Thymus (tissue), 11 donors: Measurements from ENCODE around the gene REM2. TPM values are rescaled to one million over a fixed set of nuclear protein-coding genes. Genes with fewer than 3 reads are reported as not detected.

Experiments used
- DNase-seq, 9 donors: peaks; one replicate each; pipeline ENCODE4 v3.0.0-alpha.2; 2013; ENCODE audit warnings: low spot score in 9 of 9, low read depth in 6 of 9, missing footprints in 1 of 9
- H3K27ac ChIP-seq, 2 donors: one replicate each; pipeline ENCODE4 v1.5.1; 2013; ENCODE audit warnings: control low read depth in 1 of 2, low read depth in 1 of 2, low read length in 1 of 2, mild to moderate bottlenecking in 1 of 2, moderate library complexity in 1 of 2
- H3K27me3 ChIP-seq, 2 donors: one replicate each; pipeline ENCODE4 v1.5.1; 2013; ENCODE audit warnings: low read length in 1 of 2; ENCODE audit not compliant: control insufficient read depth in 2 of 2, insufficient read depth in 1 of 2
- H3K36me3 ChIP-seq, 2 donors: one replicate each; pipeline ENCODE4 v1.5.1; 2013; ENCODE audit warnings: low read length in 1 of 2, mild to moderate bottlenecking in 1 of 2, moderate library complexity in 1 of 2; ENCODE audit not compliant: control insufficient read depth in 2 of 2, insufficient read depth in 2 of 2
- H3K4me1 ChIP-seq, 2 donors: one replicate each; pipeline ENCODE4 v1.5.1; 2013; ENCODE audit warnings: low read length in 2 of 2; ENCODE audit not compliant: control insufficient read depth in 2 of 2, insufficient read depth in 2 of 2
- H3K4me3 ChIP-seq, 2 donors: one replicate each; pipeline ENCODE4 v1.5.1; 2013; ENCODE audit warnings: low read length in 2 of 2, control low read depth in 1 of 2, mild to moderate bottlenecking in 1 of 2
- H3K9me3 ChIP-seq, 2 donors: one replicate each; pipeline ENCODE4 v1.5.1; 2013; ENCODE audit warnings: low read length in 1 of 2, mild to moderate bottlenecking in 1 of 2; ENCODE audit not compliant: control insufficient read depth in 2 of 2, insufficient read depth in 1 of 2
- WGBS: extraction: QIAGEN DNeasy Blood & Tissue Kit; methylation state at CpG from one replicate; pipeline ENCODE4 v1.1.7; 2013; 5-methylcytosine and 5-hydroxymethylcytosine counted together
- polyA plus RNA-seq: library from polyadenylated mRNA; stranded (reverse); fragments of 200-250 nt; gene quantifications from one replicate; pipeline ENCODE4 v1.2.3, GENCODE V29; 2013
- total RNA-seq: library from RNA; stranded (reverse); fragments of 120-200 nt; gene quantifications from one replicate; pipeline ENCODE4 v1.2.4, GENCODE V29; 2013
- donor health status: healthy.

The REM2 gene
- total and polyA plus RNA-seq, 2 donors = 0.47 to 3.2 TPM

DNA sequence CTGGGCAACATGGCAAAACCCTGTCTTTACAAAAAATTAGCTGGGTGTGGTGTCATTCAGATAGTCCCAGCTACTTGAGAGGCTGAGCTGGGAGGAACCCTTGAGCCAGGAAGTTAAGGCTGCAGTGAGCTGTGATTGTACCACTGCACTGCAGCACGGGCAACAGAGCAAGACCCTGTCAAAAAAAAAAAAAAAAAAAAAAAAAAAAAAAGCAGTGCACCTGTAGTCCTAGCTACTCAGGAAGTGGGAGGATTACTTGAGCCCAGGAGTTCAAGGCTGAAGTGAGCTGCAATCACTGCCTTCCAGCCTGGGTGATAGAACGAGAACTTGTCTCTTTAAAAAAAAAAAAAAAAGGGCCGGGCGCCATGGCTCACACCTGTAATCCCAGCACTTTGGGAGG lies 5.6 kb downstream of the REM2 start:
- 68% methylated on average over 4 of the region's 4 CpGs for WGBS
- peak in 4 of 9 donors; percentile 34 to 61 (median 42) for DNase-seq
- H3K27ac ChIP-seq = peak overlapping the region in 1 of 2 donors; percentile 74
- H3K4me1 ChIP-seq = peaks cover 21 to 40% of the 10 kb centered on the region in 2 donors
- H3K36me3 ChIP-seq = no peaks in the 10 kb centered on the region
- peaks cover 3 to 45% of the 10 kb centered on the region in 2 donors for H3K27me3 ChIP-seq
- H3K9me3 ChIP-seq = no peaks in the 10 kb centered on the region
- no peak overlapping the region for H3K4me3 ChIP-seq

DNA sequence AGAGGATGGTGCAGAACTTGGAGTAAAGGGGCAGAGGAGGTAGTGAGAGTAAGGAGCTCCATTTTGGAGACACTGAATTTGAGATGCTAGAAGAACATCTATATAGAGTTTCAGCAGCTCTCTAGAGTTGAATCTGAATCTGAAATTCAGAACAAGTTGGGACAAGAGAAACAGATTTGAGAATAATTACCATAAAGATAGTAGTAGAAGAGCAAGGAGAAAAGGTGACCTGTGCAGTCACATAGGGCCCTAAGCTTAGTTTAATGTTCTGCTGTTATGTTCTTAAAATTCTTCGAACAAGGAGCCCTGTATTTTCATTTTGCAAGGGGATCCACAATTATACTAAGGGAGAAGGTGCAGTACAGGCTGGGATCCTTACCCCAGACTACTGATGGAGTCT lies 7.4 kb downstream of the REM2 start:
- Histone ChIP-seq H3K4me3 (no peak overlapping the region), H3K36me3 (peaks cover 0 to 4% of the 10 kb centered on the region in 2 donors), H3K27ac (no peak overlapping the region), H3K27me3 (peaks cover 3 to 27% of the 10 kb centered on the region in 2 donors), H3K9me3 (no peaks in the 10 kb centered on the region), H3K4me1 (peaks cover 21 to 31% of the 10 kb centered on the region in 2 donors)
- no peak for DNase-seq
- 93% methylated on average over 1 of the region's 1 CpG for WGBS

DNA sequence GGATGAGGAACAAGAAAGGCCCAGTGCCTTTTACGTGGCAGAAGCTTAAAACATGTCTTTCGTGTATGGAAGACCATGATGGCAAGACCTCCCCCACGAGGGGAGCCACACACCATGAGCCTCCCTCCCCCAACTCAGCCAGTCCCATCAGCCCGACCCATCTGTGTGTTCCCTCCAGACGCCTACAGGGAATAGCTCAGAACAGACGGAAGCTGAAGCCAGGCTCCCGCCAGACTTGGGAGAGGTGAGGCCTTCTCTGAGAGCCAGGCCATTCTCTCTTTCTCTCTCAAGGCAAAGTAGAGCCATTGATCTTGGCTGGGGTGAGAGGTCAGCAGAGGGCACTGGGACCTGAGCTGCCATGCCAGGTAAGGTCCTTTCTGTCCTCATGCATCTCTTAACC lies 9.5 kb downstream of the REM2 start:
- Histone ChIP-seq H3K4me1 (peaks cover 10 to 17% of the 10 kb centered on the region in 2 donors), H3K4me3 (no peak overlapping the region), H3K27me3 (peaks cover 0 to 8% of the 10 kb centered on the region in 2 donors), H3K9me3 (no peaks in the 10 kb centered on the region), H3K36me3 (peaks cover 0 to 7% of the 10 kb centered on the region in 2 donors), H3K27ac (no peak overlapping the region)
- 96% methylated on average over 7 of the region's 7 CpGs for WGBS
- no peak for DNase-seq

DNA sequence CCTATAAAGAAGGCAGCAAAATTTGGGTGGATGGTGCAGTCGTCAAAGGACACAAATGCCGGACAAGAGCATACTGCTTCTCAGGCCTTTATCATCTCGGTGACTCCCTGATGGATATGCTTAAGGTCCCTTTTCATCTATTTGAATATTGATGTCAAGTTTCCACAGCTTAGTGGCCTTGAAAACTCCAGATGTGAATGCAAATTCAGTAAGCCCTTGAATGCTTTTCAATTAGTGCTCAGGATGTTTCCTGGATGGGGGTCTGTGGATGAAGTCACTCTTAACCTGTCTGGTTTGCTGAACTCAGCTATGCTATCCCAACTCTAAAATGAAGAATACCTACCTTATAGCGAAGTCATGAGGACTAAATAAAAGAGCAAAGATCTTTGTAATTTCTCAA lies 10.7 kb downstream of the REM2 start:
- Histone ChIP-seq H3K4me1 (peaks cover 1 to 5% of the 10 kb centered on the region in 2 donors), H3K36me3 (peaks cover 4 to 14% of the 10 kb centered on the region in 2 donors), H3K9me3 (no peaks in the 10 kb centered on the region), H3K27me3 (no peaks in the 10 kb centered on the region), H3K4me3 (no peak overlapping the region), H3K27ac (no peak overlapping the region)
- no peak for DNase-seq
- 98% methylated on average over 4 of the region's 4 CpGs for WGBS

DNA sequence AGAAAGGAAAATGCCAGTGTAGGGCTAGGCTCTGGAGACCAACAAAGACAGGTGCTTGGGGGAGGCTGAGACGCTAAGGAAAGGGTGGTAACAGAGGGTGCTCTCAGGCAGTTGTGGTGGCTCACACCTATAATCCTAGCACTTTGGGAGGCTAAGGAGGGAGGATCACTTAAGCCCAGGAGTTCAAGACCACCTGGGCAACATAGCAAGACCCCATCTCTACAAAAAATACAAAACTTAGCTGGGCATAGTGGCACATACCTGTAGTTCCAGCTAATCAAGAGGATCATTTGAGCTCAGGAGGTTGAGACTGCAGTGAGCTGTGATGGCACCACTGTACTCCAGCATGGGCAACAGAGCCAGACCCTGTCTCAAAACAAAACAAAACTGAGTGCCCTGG lies 12.4 kb downstream of the REM2 start:
- peaks cover 0 to 3% of the 10 kb centered on the region in 2 donors for H3K4me1 ChIP-seq
- peaks cover 4 to 24% of the 10 kb centered on the region in 2 donors for H3K36me3 ChIP-seq
- no peaks in the 10 kb centered on the region for H3K27me3 ChIP-seq
- H3K4me3 ChIP-seq = no peak overlapping the region
- DNase-seq = no peak
- 100% methylated on average over 1 of the region's 1 CpG for WGBS
- no peaks in the 10 kb centered on the region for H3K9me3 ChIP-seq
- H3K27ac ChIP-seq = no peak overlapping the region

DNA sequence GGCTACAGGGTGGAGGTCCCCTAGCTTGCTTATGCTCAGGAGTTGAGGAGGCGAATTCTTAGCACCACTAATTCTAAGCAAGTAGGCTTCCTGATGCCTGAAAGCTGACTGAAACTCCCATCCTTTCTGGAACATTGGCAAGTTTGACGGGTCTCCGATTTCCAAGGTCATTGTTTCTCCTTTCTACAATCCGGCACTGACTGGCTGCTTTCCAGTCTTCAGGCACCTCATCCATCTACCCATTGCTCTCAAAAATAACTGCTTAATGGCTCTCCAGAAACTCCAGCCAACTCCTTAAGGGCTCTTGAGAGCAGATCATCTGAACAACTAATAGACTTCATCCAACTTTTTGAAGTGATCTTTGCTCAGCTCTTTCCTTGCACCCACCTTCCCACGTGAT lies 13.3 kb downstream of the REM2 start:
- Histone ChIP-seq H3K36me3 (peaks cover 11 to 33% of the 10 kb centered on the region in 2 donors), H3K4me3 (no peak overlapping the region), H3K9me3 (no peaks in the 10 kb centered on the region), H3K27me3 (no peaks in the 10 kb centered on the region), H3K4me1 (peaks cover 0 to 3% of the 10 kb centered on the region in 2 donors), H3K27ac (no peak overlapping the region)
- 96% methylated on average over 5 of the region's 5 CpGs for WGBS
- no peak for DNase-seq

DNA sequence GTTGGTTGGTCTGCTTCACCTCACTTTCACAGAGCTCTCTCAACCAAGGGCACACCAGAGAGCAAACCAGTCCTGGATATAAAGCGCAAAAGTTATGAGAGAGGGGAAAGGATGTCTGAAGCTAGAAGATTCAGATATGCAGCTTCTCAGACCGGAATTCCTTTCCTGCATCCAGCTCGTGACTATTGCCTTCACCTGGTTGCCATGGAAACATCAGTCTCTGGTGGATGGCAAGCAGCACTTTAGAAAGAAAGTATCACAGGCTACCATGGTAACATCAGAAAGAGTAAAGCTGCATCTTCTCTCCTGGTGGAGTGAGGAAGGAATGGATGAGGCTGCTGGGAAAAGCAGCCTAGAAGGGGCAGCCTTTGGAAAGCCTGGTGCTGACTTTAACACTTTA lies 13.7 kb downstream of the REM2 start:
- Histone ChIP-seq H3K4me3 (no peak overlapping the region), H3K27ac (no peak overlapping the region), H3K36me3 (peaks cover 15 to 37% of the 10 kb centered on the region in 2 donors), H3K4me1 (peaks cover 0 to 3% of the 10 kb centered on the region in 2 donors), H3K9me3 (no peaks in the 10 kb centered on the region), H3K27me3 (no peaks in the 10 kb centered on the region)
- no peak for DNase-seq
- WGBS = 93% methylated on average over 3 of the region's 3 CpGs

DNA sequence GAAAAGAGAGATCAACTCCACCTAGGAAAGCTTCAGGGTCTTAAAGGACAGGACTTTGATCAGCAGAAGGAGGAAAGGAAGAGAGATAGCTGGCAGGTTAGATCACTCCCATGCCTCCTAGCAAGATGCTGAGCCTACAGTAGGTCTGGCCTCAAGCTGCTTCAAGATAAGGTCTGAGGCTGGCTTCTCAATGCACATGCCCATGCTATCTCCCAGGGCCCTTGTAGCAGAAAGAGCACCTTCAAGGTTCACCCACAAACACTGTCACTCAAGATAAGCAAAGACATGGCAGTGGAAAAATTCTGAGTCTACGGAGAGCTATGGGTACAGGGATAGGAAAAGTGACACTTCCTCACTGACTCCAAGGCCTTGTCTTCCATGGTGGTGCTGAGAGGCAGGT lies 14.3 kb downstream of the REM2 start:
- Histone ChIP-seq H3K4me1 (peaks cover 0 to 3% of the 10 kb centered on the region in 2 donors), H3K27me3 (no peaks in the 10 kb centered on the region), H3K4me3 (no peak overlapping the region), H3K9me3 (no peaks in the 10 kb centered on the region), H3K27ac (no peak overlapping the region), H3K36me3 (peaks cover 21 to 43% of the 10 kb centered on the region in 2 donors)
- DNase-seq = no peak
- WGBS = 99% methylated on average over 1 of the region's 1 CpG

DNA sequence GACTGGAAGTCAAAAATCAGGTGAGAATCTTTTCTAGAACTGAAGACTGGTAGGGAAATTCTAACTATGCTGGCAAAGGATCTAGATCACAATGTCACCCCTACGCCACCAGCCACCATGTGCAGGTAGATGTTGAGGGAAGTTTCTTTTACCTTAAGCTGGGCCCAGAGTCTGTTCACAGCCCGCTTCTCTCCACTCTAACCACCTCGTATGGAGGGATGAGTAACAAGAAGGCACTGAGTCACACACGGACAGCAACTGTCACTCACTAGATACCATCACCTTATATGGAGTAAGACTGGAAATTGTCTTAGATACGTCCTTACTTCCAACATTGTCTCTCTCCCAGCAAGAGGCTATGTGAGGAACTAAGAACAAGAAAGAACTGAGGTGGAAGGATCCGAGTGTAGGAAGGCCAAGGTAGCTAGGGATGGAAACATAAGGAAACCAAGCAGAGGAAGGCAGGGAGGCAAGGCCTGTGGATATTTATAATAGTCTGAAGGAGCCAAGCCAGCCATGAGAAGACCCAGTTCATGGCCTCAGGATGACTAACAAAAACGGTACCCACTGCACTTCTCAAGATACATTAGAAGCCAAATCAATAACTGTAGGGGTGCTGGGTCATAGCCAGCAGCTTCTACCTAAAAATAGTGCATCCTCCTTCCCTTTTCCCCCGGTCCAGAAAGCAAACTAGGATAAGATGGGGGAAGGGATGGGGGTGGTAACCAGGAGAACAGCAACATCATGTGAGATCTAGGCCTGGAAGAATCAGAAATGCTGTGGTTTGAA lies 15.5 kb downstream of the REM2 start:
- 92% methylated on average over 8 of the region's 8 CpGs for WGBS
- H3K27me3 ChIP-seq = no peaks in the 10 kb centered on the region
- DNase-seq = no peak
- peaks cover 0 to 3% of the 10 kb centered on the region in 2 donors for H3K4me1 ChIP-seq
- peaks cover 29 to 53% of the 10 kb centered on the region in 2 donors for H3K36me3 ChIP-seq
- no peak overlapping the region for H3K4me3 ChIP-seq
- H3K9me3 ChIP-seq = no peaks in the 10 kb centered on the region
- H3K27ac ChIP-seq = no peak overlapping the region
